ENCODE measurements around the gene TCTN1.

The TCTN1 gene

DNA sequence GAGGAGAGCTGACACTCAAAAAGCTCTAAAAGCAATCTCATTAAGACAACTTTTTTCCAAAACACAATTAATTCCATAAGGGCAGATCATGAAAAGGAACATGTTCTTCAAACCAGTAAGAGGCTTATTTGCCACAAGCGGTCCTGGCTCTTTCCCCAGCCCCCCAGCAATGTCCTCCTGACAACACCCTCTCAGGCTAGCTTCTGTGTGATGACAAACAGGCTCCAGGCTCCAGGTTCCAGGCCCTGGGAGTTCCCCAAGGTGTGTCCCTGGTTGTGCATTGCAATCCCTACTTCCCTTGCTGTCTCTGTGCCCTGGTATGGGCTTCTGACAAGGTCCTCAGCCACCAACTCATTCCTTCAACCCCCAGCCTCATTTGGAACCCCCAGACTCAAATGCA, 66.1 kb downstream of the TCTN1 start:
- no peak for DNase-seq (ENCODE audit: low read depth in 2 of 2)

DNA sequence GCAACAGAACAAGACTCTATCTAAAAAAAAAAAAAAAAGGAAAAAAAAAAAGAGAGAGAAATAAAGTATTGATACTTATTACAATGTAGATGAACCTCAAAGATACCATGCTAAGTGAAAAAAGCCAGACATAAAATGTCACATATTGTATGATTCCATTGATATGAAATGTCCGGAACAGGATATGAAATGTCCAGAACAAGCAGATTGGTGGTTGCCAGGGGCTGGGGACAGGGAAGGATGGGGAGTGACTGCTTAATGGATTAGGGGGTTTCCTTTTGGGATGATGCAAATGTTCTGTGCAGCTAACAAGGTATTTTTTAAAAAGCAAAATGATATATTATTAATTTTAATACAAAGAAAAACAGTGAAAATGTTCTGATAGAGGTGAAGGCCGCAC, 70.0 kb downstream of the TCTN1 start:
- no peak for DNase-seq (ENCODE audit: low read depth in 2 of 2)

DNA sequence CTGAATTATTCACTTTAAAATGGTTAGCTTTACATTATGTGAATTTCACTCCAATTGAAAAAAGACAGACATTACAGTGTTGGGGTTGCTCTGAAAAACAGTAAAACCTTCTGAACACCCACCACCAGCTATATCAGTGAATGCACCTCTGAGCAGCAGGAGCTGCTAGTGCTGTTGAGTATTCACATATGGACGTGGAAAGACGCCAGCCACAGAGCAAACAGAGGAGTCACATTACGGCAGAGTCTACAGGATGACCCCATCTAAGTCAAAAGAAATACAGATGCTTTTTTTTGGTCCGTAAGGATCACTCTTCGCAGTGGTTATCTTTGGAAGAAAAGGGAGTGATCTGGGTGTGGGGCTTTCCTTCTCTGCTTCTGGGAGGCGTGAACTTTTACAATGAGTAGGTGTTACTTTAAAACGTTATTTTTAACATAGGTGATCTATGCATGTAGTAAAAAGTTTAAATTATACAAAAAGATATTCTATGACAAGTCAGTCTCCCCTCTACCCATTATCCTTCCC, 70.4 kb downstream of the TCTN1 start:
- no peak for DNase-seq (ENCODE audit: low read depth in 2 of 2)

- DNase-seq (ENCODE audit: low read depth in 2 of 2): no peak
These were observed 72.5 kb downstream of the TCTN1 start for GRCh38 chr12:110686294-110686903.

GRCh38 chr12:110687396-110688169, 73.7 kb downstream of the TCTN1 start:
- DNase-seq (ENCODE audit: low read depth in 2 of 2): no peak

DNA sequence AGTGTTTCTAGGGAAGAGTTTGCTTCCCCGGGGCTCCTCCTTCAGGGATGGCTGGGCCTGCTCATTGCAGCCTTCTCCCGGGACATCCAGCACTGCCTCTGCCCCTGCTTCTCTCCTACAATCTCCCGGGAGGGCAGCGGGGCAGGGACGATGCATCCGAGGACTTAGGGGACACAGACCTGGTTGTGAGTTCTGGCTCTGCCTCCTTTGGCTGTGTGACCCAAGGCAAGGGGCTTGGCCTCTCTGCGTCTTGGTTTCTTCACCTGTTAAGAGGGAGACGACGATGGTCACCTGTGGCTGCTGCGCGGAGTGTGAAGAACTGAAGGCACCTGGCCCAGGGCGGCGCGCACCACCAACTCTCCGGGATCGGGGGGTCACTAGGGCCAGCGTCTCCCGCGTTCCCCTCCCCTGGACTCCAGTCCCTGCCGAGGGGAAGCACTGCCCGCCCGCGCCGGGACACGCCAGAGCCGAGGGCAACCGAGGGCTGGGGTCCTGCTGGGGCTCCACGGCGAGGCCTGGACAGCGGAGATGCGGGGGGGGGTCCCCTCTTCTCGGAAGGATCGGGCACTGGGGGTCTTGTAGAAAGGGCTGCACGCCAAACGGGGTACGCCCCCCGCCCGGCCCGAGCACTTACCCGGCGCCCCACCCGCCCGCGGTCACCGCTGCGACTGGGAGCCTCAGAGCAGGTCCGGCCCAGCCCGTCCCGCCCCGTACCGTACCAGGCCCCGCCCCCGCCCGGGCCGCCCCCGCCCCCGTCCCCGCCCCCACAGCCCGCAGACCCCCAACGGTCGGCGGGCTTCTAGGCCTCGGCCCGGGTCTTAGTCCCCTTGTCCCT, 74.7 kb downstream of the TCTN1 start, which contains the start of gene HVCN1:
HVCN1 (minus strand) TSS at position 670 of the 835 bp plus-strand sequence. CDS start 5,870 bp downstream, outside the sequence.
- peak in 1 of 2 donors; percentile 30 for DNase-seq (ENCODE audit: low read depth in 2 of 2)

DNA sequence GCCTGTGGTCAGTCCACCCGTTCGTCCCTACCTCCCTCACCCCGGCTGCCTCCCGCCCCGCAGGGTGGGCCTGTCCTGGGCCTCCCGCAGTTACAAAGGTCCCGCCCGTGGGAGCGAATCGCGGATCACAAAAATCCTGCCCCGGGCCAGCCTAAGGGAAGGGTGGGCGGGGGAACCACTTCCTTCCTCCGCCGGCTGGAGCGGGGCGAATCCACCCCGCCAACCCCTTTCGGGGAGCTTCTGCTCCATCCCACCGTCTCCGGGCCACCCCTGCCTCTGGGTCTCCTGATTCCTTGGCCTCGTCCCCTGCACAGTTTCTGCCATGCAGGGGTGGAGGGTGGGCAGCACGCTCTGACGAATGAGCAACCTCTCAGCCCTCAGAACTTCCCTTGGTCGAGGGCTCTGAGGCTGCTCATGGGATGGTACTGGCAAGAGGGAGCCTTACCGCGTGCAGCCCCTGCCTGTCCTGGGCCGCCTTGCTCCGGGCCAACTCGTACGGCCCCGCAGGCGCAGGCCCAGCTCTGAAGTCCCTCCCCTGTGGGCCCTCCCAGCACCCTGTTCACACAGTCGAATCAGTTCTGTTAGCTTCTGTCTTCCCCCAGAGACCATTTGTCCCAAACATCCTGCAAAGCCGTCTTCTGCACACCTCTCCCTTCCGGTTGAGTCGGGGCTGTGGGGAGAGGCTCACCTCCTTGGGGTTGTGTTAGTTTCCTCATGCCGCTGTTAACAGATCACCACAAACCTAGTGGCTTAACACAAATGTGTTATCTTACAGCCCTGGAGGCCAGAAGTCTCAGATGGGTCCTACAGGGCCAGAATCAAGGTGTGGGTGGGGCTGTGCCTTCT, 75.6 kb downstream of the TCTN1 start:
- DNase-seq (ENCODE audit: low read depth in 2 of 2): peak; percentile 32 to 45

GRCh38 chr12:110690127-110690430, 76.2 kb downstream of the TCTN1 start:
- no peak for DNase-seq (ENCODE audit: low read depth in 2 of 2)

DNA sequence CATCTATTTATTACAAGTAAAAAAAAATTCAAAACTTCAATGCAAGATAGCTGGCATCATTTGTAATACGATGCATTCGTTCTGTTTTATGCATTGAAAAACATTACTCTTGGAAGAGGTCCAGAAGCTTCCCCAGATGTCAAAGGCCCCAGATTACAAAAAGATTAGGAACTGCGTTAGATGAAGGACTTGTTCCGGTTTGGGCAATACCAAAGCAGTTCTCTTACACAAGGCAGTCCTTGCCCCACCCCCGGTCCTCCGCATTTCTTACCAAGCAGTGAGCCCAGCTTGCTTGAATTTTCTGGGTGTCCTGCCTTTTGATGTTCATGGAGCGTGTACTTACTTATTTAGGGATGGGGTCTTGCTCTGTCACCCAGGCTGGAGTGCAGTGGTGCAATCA, 79.8 kb downstream of the TCTN1 start:
- no peak for DNase-seq (ENCODE audit: low read depth in 2 of 2)

DNA sequence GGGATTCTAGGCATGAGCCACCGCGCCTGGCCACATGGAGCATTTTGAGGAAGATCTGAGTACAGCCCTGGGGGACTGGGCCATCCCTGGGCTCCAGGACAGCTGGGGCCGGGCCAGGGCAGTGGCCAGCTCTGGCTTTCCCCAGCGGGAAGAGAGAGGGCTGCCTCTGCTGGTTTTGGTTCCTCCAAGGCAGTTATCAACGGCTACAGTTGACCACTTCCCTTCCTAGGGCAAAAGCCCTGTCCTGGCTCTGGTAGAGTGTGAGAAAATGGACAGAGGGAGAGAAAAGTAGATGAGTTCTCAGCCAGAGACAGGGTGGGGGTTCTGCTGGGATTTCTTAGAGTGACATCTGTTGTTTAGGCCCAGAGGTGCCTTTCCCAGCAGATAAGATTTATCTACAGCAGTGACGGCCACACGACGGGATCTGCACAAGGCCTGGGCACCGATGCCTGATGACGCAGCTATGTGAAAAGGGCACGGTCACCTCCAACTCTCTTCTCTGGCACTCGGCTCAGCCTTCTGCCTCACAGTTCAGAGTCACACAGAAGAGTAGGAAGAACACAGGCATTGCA, 80.5 kb downstream of the TCTN1 start:
- DNase-seq (ENCODE audit: low read depth in 2 of 2): no peak

- DNase-seq (ENCODE audit: low read depth in 2 of 2): no peak
These were observed 82.4 kb downstream of the TCTN1 start for GRCh38 chr12:110696283-110696682.

DNA sequence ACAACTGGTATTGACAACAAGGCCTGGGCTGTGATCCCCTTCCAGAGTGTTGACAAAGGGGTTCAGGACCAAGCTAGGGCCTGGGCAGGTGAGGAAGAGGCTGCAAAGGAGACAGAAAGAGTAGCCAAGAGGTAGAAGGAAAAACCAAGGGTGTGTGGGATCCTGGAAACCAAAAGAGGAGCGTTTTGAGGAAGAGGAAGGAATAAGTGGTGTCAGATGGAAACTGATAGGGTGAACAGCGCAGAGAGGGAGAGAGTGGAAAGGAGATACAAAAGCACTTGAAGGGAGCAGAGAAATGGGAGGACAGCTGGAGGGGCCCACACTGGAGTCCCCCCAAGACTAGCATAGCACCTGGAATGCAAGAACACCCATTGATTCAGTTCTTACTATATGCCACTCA, 83.3 kb downstream of the TCTN1 start:
- DNase-seq (ENCODE audit: low read depth in 2 of 2): no peak

- peak; percentile 60 to 67 for DNase-seq (ENCODE audit: low read depth in 2 of 2)
These were observed 84.4 kb downstream of the TCTN1 start for GRCh38 chr12:110698171-110698902.
